HEK293 (cell line): ENCODE results near the gene ST3GAL5.

Experiments used
- CTCF ChIP-seq: fragments of 450-650 bp; formaldehyde crosslinking; IDR thresholded peaks from 2 replicates; pipeline ENCODE4 v1.5.1; 2016; ENCODE audit warnings: missing biosample characterization, missing genetic modification characterization
- SP2 ChIP-seq: fragments of 450-650 bp; formaldehyde crosslinking; IDR thresholded peaks from 2 replicates; pipeline ENCODE4 v1.5.1; 2016; ENCODE audit warnings: missing biosample characterization, missing genetic modification characterization
- TCF7L2 ChIP-seq: IDR thresholded peaks from 2 replicates; pipeline ENCODE4 v1.6.1; 2011; ENCODE audit warnings: low read depth, mild to moderate bottlenecking, inconsistent platforms, low read length, moderate library complexity, borderline replicate concordance
- ZBTB44 ChIP-seq: fragments of 450-650 bp; IDR thresholded peaks from 2 replicates; pipeline ENCODE4 v1.5.1; 2018; ENCODE audit warnings: missing biosample characterization, mild to moderate bottlenecking, missing genetic modification characterization
- ZBTB49 ChIP-seq: fragments of 450-650 bp; formaldehyde crosslinking; IDR thresholded peaks from 2 replicates; pipeline ENCODE4 v1.5.1; 2016; ENCODE audit warnings: missing biosample characterization, missing genetic modification characterization, low read depth
- ZNF174 ChIP-seq: fragments of 450-650 bp; formaldehyde crosslinking; IDR thresholded peaks from 2 replicates; pipeline ENCODE4 v1.5.0; 2017; ENCODE audit warnings: missing biosample characterization, mild to moderate bottlenecking, missing genetic modification characterization
- ZNF311 ChIP-seq: fragments of 450-650 bp; formaldehyde crosslinking; IDR thresholded peaks from 2 replicates; pipeline ENCODE4 v1.5.1; 2017; ENCODE audit warnings: missing biosample characterization, missing genetic modification characterization, borderline replicate concordance
- ZNF416 ChIP-seq: fragments of 450-650 bp; formaldehyde crosslinking; IDR thresholded peaks from 2 replicates; pipeline ENCODE4 v1.5.1; 2016; ENCODE audit warnings: missing biosample characterization, missing genetic modification characterization
- ZNF510 ChIP-seq: fragments of 450-650 bp; formaldehyde crosslinking; IDR thresholded peaks from 2 replicates; pipeline ENCODE4 v1.5.1; 2018; ENCODE audit warnings: mild to moderate bottlenecking, missing genetic modification characterization, missing biosample characterization; ENCODE audit not compliant: insufficient replicate concordance
- ZNF707 ChIP-seq: fragments of 450-650 bp; formaldehyde crosslinking; IDR thresholded peaks from 2 replicates; pipeline ENCODE4 v1.5.1; 2016; ENCODE audit warnings: missing biosample characterization, missing genetic modification characterization
- ZNF768 ChIP-seq: fragments of 450-650 bp; formaldehyde crosslinking; IDR thresholded peaks from 2 replicates; pipeline ENCODE4 v1.5.1; 2018; ENCODE audit warnings: missing biosample characterization, mild to moderate bottlenecking, missing genetic modification characterization

- TF ChIP-seq ZNF510 (tag by site-specific recombination) (no peak), ZNF174 (tag by site-specific recombination) (no peak), CTCF (tag by site-specific recombination) (no peak), ZNF768 (tag by site-specific recombination) (no peak), ZBTB49 (no peak), TCF7L2 (no peak), ZNF707 (tag by site-specific recombination) (no peak), ZNF311 (no peak), SP2 (tag by site-specific recombination) (no peak), ZNF416 (tag by site-specific recombination) (no peak), ZBTB44 (tag by site-specific recombination) (no peak)
These were observed 23.1 kb downstream of the ST3GAL5 start for GRCh38 chr2:85865539-85866164.
